ENCODE data around the gene CNOT1.

DNA sequence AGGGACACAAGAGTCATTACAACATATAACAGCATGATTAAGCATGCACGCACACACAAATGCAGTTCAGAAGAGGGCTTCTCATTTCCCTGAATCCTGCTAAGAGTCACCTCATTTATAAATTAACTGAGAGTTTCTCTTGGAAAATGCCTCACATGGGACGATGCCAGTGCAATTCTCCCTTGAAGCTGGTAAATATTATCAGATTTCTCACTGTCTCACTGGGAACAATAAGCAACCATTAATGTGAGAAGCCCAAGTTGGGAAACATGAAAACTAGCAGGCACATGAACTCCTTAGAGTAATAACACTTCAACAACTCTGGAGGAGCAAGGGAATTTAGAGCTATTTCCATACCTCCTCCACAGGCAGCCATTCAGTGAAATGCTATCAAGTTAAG lies 87.9 kb downstream of the CNOT1 start:
- TF ChIP-seq HNF4G (IDR thresholded peaks at IDR 0.05), result no peak
- TF ChIP-seq, protein P1, sequence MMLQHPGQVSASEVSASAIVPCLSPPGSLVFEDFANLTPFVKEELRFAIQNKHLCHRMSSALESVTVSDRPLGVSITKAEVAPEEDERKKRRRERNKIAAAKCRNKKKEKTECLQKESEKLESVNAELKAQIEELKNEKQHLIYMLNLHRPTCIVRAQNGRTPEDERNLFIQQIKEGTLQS (IDR thresholded peaks at IDR 0.05), result no peak
- TF ChIP-seq, protein P2, sequence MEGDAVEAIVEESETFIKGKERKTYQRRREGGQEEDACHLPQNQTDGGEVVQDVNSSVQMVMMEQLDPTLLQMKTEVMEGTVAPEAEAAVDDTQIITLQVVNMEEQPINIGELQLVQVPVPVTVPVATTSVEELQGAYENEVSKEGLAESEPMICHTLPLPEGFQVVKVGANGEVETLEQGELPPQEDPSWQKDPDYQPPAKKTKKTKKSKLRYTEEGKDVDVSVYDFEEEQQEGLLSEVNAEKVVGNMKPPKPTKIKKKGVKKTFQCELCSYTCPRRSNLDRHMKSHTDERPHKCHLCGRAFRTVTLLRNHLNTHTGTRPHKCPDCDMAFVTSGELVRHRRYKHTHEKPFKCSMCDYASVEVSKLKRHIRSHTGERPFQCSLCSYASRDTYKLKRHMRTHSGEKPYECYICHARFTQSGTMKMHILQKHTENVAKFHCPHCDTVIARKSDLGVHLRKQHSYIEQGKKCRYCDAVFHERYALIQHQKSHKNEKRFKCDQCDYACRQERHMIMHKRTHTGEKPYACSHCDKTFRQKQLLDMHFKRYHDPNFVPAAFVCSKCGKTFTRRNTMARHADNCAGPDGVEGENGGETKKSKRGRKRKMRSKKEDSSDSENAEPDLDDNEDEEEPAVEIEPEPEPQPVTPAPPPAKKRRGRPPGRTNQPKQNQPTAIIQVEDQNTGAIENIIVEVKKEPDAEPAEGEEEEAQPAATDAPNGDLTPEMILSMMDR (IDR thresholded peaks at IDR 0.05; ENCODE audit: low read depth, low read length, missing input control), result no peak
- TF ChIP-seq YY1 (IDR thresholded peaks at IDR 0.05), result no peak
- TF ChIP-seq RAD21 (IDR thresholded peaks at IDR 0.05), result no peak
- no peak for TF ChIP-seq TAF1 (conservative IDR thresholded peaks at IDR 0.05)
- TF ChIP-seq SP1 (IDR thresholded peaks at IDR 0.05), result no peak
- no peak for TF ChIP-seq GABPA (IDR thresholded peaks at IDR 0.05 in 1 of 2, conservative IDR thresholded peaks at IDR 0.05 in 1 of 2)
- no peak for TF ChIP-seq RXRA (IDR thresholded peaks at IDR 0.05)
- TF ChIP-seq FOXA1 (IDR thresholded peaks at IDR 0.05), result no peak
- TF ChIP-seq, protein P3, sequence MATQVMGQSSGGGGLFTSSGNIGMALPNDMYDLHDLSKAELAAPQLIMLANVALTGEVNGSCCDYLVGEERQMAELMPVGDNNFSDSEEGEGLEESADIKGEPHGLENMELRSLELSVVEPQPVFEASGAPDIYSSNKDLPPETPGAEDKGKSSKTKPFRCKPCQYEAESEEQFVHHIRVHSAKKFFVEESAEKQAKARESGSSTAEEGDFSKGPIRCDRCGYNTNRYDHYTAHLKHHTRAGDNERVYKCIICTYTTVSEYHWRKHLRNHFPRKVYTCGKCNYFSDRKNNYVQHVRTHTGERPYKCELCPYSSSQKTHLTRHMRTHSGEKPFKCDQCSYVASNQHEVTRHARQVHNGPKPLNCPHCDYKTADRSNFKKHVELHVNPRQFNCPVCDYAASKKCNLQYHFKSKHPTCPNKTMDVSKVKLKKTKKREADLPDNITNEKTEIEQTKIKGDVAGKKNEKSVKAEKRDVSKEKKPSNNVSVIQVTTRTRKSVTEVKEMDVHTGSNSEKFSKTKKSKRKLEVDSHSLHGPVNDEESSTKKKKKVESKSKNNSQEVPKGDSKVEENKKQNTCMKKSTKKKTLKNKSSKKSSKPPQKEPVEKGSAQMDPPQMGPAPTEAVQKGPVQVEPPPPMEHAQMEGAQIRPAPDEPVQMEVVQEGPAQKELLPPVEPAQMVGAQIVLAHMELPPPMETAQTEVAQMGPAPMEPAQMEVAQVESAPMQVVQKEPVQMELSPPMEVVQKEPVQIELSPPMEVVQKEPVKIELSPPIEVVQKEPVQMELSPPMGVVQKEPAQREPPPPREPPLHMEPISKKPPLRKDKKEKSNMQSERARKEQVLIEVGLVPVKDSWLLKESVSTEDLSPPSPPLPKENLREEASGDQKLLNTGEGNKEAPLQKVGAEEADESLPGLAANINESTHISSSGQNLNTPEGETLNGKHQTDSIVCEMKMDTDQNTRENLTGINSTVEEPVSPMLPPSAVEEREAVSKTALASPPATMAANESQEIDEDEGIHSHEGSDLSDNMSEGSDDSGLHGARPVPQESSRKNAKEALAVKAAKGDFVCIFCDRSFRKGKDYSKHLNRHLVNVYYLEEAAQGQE (IDR thresholded peaks at IDR 0.05), result no peak
- TF ChIP-seq, protein P4, sequence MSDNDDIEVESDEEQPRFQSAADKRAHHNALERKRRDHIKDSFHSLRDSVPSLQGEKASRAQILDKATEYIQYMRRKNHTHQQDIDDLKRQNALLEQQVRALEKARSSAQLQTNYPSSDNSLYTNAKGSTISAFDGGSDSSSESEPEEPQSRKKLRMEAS (IDR thresholded peaks at IDR 0.05), result no peak

Data from liver (tissue), 3 donors.